ENCODE results near the gene SMIM36.

The SMIM36 gene

GRCh38 chr17:55500103-55500502 is 11.1 kb downstream of the SMIM36 start:
- TF ChIP-seq CTCF (conservative IDR thresholded peaks at IDR 0.05; ENCODE audit: low read depth, low read length) = no peak
- DNase-seq (ENCODE audit: low read depth) = no peak
- no peak overlapping the region for H3K4me3 ChIP-seq (ENCODE audit: low read length)

GRCh38 chr17:55496094-55496881 is 15.0 kb downstream of the SMIM36 start:
- TF ChIP-seq CTCF (conservative IDR thresholded peaks at IDR 0.05; ENCODE audit: low read depth, low read length) = no peak
- no peak for DNase-seq (ENCODE audit: low read depth)
- H3K4me3 ChIP-seq (ENCODE audit: low read length) = no peak overlapping the region

GRCh38 chr17:55495239-55495638 is 16.0 kb downstream of the SMIM36 start:
- no peak overlapping the region for H3K4me3 ChIP-seq (ENCODE audit: low read length)
- TF ChIP-seq CTCF (conservative IDR thresholded peaks at IDR 0.05; ENCODE audit: low read depth, low read length) = no peak
- no peak for DNase-seq (ENCODE audit: low read depth)

GRCh38 chr17:55492781-55493341 is 18.4 kb downstream of the SMIM36 start:
- no peak for DNase-seq (ENCODE audit: low read depth)
- H3K4me3 ChIP-seq (ENCODE audit: low read length) = no peak overlapping the region
- TF ChIP-seq CTCF (conservative IDR thresholded peaks at IDR 0.05; ENCODE audit: low read depth, low read length) = no peak

- no peak for DNase-seq (ENCODE audit: low read depth)
- no peak for TF ChIP-seq CTCF (conservative IDR thresholded peaks at IDR 0.05; ENCODE audit: low read depth, low read length)
- H3K4me3 ChIP-seq (ENCODE audit: low read length) = no peak overlapping the region
Observed at GRCh38 chr17:55490376-55490775, 20.9 kb downstream of the SMIM36 start.

GRCh38 chr17:55487695-55488432 is 23.4 kb downstream of the SMIM36 start:
- DNase-seq (ENCODE audit: low read depth) = no peak
- TF ChIP-seq CTCF (conservative IDR thresholded peaks at IDR 0.05; ENCODE audit: low read depth, low read length) = no peak
- no peak overlapping the region for H3K4me3 ChIP-seq (ENCODE audit: low read length)
